Hematopoietic multipotent progenitor cell treated with erythropoietin and hydrocortisone succinate and interleukin-3 and kit ligand, for 15 days (in vitro differentiated cells): ENCODE measurements around the gene DICER1.
"Not testable (repeated sequence)": the region's sequence is repeated elsewhere in the genome, so short reads cannot be mapped to it uniquely, and the experiment has no call there.

Experiments
- DNase-seq: peaks from one replicate; pipeline ENCODE4 v3.0.0-alpha.2; 2015; ENCODE audit warnings: low spot score

The DICER1 gene

DNA sequence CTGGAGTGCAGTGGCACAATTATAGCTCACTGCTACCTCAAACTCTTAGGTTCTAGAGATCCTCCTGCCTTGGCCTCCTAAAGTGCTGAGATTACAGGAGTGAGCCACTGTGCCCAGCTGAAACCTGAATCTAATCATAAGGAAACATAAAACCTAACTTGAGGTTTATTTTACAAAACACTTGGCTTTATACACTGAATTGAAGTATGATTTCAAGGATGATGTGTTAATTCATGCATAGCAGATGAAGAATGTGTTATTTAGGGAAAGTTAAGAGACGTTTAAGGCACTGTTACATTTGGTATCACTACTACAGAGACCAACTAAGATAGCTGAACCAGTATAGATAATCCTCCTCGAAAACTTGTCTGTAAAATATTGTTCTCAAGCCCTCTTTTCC, 6.4 kb downstream of the DICER1 start:
- DNase-seq = no peak

- DNase-seq = no peak
Measured at GRCh38 chr14:95149441-95149840, 7.9 kb downstream of the DICER1 start.

GRCh38 chr14:95147597-95147996, 9.7 kb downstream of the DICER1 start:
- DNase-seq = no peak

DNA sequence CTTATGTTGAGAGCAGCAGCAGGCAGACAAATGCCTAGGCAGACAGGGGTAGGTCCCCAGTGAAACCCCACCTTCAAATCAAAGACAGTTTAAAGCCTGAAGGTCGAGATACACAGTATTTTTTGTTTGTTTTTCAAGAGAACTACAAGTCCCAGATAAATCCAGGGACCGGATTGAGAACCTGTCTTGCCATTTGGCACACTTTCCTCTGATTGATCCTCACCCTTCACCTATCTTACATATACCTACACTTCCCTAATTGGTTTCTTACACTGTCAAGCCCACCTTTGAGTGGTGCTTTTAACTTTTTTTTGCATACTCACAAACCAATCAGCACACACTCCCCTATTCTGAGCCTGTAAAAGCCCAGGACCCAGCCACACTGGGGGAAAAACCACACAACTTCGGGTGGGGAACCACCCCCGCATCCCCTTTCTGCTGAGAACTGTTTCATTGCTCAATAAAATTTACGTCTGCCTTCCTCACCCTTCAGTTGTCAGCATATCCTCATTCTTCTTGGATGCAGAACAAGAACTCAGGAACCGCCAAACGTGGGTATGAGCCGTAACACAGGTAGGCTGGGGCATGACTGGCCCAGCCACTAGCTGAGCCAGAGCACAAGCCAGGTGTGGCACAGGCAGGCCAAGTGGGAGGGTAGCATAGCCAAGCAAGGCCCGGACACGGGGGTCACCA, 11.1 kb downstream of the DICER1 start:
- no peak for DNase-seq

DNA sequence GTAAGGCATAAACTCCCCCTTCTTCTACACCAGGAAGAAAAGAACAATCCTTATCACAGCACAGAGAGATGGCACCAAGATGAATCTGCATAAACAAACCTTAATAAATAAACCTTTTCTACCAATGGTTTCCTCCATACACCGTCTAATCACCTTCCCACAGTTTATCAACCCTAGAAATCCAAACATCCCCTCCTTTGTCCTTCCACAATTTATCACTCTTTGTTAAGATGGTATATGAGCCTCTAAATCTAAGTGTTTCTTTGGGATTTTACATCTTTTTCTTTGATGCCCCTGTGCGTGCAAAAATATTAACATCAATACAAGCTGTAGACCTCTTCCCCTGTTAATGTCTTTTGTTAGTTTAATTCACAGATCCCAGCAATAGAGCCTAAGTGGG, 12.5 kb downstream of the DICER1 start:
- DNase-seq = no peak

DNA sequence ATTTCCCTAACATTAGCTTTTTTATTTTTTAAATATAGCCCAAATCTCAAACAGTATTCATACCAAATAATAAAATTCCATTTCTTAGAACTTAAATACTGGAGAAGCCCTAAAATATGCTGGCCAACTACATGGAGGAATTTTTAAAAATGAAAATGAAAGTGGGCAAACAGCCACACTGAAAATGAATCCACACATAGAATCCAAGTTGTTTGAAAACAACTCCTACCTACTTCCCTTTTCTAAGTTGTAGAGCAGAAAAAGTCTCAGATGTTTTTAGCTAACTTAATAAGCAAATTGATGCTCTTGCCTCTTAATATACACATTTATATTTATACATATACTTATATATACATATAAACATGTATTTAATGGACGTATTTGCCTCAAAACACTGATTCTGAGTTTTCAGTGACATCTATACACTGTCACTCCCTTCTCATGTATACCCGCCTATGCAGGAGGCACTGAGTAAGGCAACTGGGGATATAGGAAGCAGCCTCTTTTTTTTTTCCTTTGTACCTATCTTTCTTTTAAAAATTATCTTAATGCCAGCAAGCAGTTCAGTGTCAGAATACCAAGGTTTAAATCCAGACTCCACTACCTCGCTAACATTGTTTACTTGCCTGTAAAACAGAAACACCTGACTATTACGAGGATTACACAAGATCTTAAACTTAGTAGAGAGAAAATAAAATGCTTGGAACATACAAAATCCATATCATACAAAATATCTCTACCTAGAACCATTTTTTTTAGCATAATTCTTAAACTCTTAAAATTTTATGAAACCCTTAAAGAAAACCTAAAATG, 13.3 kb downstream of the DICER1 start:
- no peak for DNase-seq

GRCh38 chr14:95142208-95142607, 15.1 kb downstream of the DICER1 start:
- no peak for DNase-seq

DNA sequence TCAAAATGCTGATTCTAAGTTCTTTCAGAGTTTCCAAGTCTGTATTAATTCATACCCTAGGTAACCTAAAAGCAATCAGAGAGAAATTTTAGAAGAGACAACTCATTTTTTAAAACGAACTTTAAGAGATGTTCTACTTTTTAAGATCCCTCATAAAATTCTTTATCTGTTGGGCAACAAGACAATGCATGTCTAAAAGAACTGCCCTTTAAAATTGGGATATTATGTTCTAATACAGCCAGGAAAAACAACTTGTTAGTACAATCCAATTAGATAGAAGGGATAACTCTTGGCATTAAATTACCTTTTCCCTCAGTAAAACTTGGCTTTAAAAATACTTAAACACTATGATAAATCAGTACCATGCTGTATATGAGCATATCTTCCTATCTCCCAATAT, 15.6 kb downstream of the DICER1 start:
- no peak for DNase-seq

- no peak for DNase-seq
Measured at GRCh38 chr14:95140060-95140858, 17.1 kb downstream of the DICER1 start.

- DNase-seq = no peak
Measured at GRCh38 chr14:95138876-95139275, 18.5 kb downstream of the DICER1 start.

DNA sequence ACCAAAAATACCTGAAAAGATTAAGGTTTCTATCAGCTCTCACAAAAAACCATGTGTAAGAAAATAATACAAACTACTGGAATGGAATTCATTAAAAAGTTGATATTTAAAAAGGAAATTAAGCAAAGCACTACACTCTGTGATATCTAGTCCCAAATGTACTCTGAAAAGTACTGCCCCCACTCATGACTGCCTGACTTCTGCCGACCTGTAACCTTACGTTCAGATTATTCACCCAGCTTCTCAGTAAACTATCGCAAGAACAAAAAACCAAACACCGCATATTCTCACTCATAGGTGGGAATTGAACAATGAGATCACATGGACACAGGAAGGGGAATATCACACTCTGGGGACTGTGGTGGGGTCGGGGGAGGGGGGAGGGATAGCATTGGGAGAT, 18.9 kb downstream of the DICER1 start:
- not testable (repeated sequence) for DNase-seq

DNA sequence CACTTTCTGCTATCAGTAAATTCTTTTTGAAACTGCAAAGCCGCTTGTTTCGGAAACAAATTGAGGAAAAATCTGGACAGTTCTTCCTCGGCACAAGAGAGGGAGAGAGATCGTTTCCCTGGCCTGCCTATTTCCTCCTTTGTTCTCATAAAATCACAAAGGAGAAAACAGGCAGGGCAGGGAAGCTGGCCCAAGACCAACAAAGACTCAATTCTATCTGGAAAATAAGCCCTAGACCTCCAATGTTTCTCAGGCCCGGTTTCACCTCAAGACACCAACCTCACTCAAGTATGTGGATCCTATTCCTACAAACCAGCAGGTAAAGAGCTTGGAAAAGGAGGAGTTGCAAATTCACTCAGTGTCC, 19.5 kb downstream of the DICER1 start:
- DNase-seq = no peak

DNA sequence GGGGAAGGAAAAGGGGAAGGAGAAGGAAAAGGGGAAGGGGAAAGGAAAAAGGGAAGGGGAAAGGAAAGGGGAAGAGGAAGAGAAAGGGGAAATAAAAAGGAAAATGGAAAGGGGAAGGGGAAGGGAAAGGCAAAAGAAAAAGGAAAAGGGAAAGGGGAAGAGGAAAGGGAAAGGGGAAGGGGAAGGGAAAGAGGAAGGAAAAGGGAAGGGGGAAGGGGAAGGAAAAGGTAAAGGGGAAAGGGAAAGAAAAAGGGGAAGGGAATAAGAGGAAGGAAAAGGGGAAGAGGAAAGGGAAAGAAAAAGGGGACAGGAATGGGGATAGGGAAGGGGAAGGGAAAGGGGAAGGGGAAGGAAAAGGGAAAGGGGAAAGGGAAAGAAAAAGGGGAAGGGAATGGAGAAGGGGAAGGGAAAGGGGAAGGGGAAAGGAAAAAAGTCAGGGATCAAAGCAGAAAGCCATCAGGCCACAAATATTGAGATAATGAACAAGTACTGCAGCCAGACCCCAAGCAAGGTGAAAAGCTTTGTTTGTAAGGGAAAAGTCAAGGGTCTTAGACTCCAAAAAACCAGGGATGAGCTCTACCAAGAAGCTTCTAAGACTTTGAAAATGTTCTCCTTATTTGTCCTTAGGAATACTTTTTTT, 20.0 kb downstream of the DICER1 start:
- no peak for DNase-seq

- DNase-seq = no peak
Measured at GRCh38 chr14:95136631-95137030, 20.7 kb downstream of the DICER1 start.

- DNase-seq = no peak
Measured at GRCh38 chr14:95134304-95134933, 22.9 kb downstream of the DICER1 start.

GRCh38 chr14:95133282-95133681, 24.0 kb downstream of the DICER1 start:
- DNase-seq = no peak

DNA sequence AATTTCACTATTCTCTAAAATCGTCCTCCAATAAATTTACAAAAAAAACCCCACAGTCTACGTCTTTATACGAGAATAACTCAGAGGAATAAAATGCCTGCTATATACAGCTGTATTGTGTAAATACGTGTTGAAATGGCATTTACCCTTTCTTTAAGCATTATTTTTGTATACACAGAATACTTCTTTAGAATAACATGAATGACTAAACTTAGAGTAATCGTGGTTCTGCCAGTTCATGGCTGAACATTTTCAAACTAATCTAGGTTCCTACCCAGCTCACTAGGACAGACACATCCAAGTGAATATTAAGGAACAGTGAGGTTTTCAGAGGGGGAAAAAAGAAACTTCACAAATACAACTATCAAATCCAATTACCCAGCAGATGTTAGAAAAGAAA, 24.6 kb downstream of the DICER1 start:
- DNase-seq = no peak

- DNase-seq = no peak
Measured at GRCh38 chr14:95130549-95130948, 26.8 kb downstream of the DICER1 start.

DNA sequence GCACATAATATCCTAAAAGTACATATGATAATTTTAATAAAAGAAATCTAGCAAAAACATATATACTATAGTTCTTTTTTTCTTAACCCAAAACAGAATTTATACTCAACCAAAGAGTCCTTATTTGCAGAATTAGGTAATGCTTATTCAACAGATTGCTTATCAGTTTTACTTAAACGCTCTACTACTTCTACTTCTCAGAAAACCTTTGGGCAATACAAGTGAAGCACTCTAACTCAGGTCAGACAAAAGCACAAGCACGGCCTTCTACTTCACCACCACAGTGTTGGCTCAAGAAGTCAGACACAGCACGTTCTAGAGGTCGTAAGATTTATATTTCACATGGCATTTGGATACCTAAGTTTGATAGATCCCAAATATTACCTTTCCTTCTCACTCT, 29.2 kb downstream of the DICER1 start:
- no peak for DNase-seq

DNA sequence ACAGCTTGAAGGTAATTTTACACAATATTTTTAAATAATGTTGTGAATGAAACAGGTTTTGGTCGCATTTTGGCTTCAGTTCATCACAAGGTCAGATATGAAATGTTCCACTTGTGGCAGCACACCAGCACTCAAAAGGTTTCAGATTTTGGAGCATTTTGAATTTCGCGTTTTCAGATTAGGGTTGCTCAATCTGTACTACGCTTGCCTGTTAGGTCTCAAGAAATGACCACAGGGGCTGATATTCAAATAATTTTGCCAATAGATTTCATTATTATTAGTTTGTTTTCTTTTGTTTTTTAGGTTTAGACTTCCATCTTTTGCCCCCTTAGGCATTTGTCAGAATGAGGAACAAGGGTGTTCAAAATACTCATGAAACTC, 29.8 kb downstream of the DICER1 start:
- no peak for DNase-seq

DNA sequence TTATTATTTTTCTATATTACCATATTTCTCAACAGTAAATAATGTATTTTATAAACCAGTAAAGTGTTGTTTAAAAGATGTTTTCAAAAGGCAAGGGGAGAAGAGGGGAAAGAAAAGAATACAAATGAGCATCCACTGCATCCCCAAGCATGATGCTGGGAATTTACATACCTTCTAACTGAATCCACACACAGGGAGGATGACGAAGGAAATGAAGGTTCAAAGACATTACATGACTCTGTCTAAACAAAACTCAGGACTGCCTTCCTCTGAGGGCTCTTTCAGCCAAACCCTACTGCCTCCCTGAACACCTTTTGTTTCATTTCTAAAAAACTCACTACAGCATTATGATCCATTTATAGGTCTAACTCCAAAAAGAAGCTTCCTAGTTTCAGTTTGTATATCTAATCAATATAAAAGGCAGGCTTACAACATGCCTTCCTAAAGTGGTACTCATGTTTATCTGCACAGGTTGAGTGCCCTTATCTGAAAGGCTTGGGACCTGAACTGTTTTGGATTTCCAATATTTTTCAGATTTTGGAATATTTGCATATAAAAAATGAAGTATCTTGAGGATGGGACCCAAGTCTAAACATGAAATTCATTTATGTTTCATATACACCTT, 30.3 kb downstream of the DICER1 start:
- DNase-seq = no peak

- DNase-seq = no peak
Measured at GRCh38 chr14:95125915-95126314, 31.4 kb downstream of the DICER1 start.
